ENCODE results near the gene SHKBP1.
A peak's percentile ranks its signal among the peaks of the same experiment; 100 is the strongest.
"Not testable (repeated sequence)": the region's sequence is repeated elsewhere in the genome, so short reads cannot be mapped to it uniquely, and the experiment has no call there.

Gene SHKBP1

DNA sequence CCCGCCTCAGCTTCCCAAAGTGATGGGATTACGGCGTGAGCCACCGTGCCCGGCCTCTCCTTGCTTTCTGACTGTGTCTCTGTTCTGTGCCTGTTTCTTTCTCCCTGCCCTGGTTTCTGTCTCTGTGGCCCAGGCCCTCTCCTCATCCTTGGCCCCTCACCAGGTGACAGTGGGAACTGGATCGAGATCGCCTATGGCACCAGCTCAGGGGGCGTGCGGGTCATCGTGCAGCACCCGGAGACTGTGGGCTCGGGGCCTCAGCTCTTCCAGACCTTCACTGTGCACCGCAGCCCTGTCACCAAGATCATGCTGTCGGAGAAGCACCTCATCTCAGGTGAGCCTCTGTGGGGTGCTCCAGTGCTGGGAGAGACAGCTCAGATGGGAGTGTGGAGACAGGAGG, 9.9 kb downstream of the SHKBP1 start:
- DNase-seq, result no peak

DNA sequence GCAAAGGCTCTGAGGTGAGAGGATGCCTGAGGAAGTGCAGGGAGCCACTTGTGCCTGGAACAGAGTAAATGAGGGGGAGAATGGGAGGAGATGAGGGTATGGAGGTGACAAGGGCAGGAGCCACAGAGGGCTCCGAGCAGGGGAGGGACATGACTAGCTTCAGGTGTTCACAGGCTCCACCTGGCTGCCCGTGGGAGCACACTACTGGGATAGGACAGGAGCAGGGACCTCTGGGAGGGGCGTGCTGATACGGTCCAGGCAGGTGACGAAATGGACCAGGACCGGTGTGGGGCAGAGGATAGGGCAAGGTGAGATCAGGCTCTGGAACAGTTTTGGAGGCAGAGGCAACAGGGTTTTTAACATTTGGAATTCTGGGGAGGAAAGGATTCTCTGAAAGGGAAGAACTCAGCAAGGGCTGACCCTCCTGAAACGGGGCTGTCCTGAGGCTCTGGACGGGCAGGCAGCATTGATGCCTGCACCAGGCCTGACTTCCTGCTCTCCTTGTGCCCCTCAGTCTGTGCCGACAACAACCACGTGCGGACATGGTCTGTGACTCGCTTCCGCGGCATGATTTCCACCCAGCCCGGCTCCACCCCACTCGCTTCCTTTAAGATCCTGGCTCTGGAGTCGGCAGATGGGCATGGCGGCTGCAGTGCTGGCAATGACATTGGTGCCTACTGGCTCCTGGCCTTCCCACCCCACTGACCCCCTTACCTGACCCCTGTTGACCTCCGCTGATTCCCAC, 11.6 kb downstream of the SHKBP1 start:
- no peak for DNase-seq

DNA sequence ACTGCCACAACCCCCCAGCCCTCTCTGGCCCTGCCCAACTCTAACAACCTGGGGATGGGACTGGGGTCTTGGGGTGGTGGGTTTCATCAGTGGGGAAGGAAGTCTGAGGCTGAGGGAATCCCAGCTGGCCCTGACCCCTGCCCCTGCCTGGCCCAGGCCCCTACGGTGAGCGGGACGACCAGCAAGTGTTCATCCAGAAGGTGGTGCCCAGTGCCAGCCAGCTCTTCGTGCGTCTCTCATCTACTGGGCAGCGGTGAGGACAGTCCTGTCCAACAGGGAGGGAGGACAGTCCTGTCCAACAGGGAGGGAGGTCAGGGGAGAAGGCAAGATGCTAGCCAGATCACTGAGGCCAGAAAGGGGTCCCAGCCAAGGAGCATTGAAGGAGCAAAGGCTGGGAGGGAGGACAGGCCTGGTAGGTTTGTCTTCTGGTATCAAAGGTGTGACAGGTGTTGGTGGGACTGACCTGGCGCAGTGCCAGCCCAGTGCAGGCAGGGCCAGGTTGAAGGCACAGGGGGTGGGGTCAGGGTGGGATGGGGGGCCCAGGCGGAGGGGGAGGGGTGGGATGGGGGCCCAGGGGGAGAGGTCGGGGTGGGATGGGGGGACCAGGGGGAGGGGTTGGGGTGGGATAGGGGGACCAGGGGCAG, 12.4 kb downstream of the SHKBP1 start:
- no peak for DNase-seq

DNA sequence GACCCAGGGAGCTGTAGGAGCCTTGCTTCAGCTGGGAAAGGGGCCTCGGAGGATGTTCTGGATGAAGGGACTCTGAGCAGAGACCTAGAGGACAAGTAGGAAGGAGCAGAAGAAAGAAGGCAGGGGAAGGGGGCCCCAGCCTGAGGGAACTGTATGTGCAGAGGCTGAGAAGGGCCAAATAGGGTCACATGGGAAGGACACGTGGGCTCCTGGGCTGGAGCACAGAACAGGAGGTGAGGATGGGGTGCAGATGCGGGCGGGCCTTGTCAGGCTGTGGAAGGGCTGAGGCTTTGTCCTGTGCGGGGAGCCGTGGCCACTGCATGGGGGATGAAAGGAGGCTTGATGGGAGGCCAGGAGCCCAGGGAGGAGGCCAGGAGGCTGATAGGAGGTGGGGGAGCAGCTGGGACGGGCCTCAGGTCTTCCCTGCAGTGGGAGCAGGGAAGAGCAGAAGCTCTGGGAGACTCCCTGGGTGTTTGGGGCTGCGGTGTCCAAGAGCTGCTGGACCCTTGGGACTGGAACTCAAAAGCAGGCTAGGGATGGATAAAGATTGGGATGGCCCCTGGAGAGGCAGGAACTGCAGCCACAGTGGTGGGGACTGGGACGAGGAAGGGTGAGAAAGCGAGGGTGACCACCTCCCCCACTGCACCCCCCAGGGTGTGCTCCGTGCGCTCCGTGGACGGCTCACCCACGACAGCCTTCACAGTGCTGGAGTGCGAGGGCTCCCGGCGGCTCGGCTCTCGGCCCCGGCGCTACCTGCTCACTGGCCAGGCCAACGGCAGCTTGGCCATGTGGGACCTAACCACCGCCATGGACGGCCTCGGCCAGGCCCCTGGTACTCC, 13.1 kb downstream of the SHKBP1 start:
- DNase-seq, result no peak

GRCh38 chr19:40590464-40591265, 14.0 kb downstream of the SHKBP1 start:
- no peak for DNase-seq

- DNase-seq, result not testable (repeated sequence)
Observed at GRCh38 chr19:40591724-40592123, 15.1 kb downstream of the SHKBP1 start.

GRCh38 chr19:40592170-40592569, 15.5 kb downstream of the SHKBP1 start:
- DNase-seq, result no peak

DNA sequence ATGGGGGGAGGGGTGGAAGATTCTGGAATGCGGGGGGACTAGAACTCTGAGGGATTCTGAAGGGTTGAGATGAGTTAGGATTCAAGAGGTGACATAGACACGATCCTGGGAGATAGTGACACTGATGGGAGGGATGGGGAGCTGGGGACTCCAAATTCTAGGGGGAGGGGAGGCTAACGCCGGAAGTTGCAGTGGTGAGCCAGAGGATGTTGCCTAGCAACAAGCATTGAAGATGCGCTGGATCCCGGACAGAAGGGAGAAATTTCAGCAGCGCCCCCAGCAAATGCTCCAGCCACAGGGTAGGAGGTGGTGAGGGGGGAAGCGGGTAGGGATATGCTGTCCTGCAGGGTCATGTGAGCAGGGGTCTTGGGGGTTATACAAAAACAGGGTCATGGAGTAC, 17.6 kb downstream of the SHKBP1 start:
- no peak for DNase-seq

DNA sequence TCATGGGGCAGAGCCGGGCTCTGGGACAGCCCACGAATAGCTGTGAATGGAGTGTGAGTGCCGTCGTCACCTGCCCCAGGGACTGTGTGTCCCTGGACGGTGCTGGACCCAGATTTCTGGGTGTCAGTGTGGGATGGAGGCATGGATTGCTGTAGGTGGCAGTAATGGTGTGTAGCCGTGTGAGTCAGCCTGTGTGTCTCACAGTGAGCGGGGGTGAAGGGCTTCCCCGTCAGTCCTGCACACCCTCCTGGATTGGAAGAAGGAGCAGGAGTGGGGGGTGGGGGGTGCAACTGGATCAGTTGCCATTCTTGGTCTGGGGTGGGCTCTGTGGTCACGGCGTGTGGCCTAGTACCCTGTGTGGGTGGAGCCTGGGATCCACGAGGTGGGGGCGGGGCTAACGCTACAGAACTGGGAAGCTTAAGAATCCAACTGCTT, 18.0 kb downstream of the SHKBP1 start:
- DNase-seq, result no peak

- no peak for DNase-seq
Observed at GRCh38 chr19:40596608-40597328, 20.1 kb downstream of the SHKBP1 start.

DNA sequence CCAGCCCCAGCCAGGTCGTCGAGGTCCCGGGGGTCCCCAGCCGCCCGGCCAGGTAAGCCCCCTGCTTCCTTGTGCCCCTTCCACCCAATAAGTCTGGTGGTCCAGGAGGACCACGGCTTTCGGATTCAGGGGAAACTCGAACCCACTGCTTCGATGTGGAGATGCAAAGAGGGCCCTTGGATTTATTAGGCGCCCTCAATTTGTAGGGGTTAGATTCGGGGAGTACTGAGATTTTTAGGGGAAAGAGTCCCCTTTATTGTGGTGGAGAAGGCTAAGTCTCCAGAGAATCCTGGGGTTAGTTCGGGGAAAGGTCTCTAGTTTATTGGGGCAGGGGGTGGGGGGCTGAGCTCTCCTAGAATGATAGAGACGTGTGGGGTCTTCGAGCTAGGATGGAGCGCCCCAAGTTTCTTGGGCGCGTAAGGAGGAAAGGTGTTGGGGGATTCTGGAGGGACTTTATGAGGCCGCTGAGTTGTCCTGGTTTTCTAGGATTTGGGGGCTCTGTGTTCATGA, 20.7 kb downstream of the SHKBP1 start:
- no peak for DNase-seq

DNA sequence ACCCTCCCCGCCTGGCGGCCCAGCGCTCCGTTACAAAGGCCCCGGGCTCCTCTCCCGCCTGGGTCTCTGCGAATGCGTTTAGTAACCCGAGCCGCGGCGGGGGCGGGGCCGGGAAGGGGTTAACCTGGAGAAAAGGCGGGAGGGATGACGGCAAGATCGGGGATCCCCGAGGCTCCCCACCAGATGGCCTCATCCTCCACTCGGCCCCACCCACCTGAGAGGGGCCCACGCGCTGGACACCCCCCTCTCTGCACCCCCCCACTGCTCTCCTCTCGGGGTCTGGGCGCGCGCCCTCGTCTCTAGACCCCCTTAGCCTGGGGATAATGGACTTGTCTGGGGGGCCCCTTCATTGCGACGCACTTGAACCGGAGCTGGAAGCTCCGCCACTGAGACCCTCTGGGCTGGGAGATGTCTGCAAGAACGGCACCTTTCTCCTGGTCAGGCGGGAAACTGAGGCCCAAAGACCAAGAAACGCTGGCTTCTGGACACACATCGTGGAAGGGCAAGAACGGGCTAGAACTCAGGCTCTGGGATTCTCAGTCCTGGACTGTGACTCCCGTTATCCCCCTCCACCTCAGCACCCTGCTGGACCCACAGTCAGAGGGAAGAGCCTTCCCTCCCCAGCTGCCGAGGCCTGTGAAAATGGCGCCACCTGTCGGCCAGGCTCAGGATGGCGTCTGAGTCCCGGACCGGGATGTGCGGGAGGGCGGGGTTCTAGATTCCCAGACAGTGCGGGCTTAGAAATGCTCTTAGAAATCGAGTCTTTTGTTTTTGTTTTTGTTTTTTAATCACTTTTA, 21.6 kb downstream of the SHKBP1 start:
- DNase-seq, result peak; percentile 90

DNA sequence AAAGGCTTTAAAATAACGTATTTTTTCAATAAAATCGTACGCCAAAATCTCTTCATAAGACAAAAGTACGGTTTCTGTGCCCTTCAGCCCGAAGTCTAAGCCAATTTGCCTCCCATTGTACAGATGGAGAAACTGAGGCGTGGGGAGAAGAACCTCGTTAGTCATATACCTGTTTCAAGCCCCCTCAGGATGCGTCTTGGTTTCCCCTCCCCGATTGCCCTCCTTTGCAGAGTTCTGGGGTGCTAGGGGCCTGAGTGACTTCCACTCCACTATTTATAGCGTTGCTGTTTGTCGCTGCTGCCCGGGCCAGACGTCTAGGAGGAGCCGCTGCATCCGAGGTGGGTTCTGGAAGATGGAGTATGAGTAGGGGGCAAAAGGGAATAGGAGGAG, 22.2 kb downstream of the SHKBP1 start:
- DNase-seq, result no peak

DNA sequence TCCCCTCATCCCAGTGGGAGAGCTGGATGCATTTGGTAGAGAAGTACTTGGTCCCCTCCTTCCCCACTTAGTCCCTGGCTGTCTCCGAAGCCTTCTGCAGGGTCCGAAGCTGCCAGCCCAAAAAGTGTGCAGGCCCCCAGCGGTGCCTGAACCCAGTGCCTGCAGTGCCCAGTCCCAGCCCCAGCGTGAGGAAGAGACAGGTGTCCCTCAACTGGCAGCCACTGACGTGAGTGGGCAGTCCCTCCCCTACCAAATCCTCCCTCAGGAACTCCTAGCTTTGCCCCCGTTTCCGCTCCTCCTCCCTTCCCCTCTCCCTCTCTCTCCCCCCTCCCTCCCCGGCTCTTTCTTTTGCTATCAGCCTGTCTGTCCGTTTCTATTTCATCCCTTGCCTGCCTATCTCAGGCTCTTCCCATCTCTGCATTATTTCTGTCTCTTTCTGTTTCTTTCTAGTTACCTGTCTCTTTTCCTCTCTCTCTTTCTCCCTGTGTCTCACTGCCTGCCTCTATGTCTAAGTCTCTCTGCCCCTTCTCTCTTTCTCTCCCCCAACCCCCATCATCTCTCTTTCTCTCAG, 22.7 kb downstream of the SHKBP1 start:
- no peak for DNase-seq

GRCh38 chr19:40599902-40600569, 23.4 kb downstream of the SHKBP1 start:
- DNase-seq, result no peak

GRCh38 chr19:40600570-40601133, 24.0 kb downstream of the SHKBP1 start:
- DNase-seq, result no peak

GRCh38 chr19:40601134-40601974, 24.7 kb downstream of the SHKBP1 start, which contains the start of gene LTBP4:
Gene LTBP4, plus strand, starts transcription at chr19:40601369. Its CDS starts 19 bp downstream, at chr19:40601388.
- DNase-seq, result no peak

DNA sequence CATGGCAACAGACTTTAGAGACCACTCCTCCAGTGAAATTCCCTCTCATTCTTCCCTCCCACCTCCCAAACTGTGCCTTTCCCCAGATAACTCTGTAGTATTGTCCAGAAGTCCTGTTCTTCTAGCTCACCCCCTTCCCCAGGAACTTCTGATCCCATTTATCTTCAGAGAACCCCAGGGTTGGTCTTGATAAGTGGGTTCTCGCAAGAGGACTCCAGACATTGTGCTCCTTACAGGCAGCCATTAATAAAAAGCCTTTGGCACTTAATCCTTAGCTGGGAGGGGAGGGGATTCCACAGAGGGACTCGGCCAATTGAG, 26.4 kb downstream of the SHKBP1 start:
- DNase-seq, result no peak

Data from activated CD4-positive, CD25-positive, alpha-beta regulatory T cell treated with anti-CD3 and anti-CD28 coated beads, Interleukin-2, amount 50 U/mL, for 72 hours (primary cell).